G401 (cell line): ENCODE results near the gene SLC23A1. TPM values are rescaled to one million over a fixed set of nuclear protein-coding genes. Genes with fewer than 3 reads are reported as not detected.
"Not testable (repeated sequence)": the region's sequence is repeated elsewhere in the genome, so short reads cannot be mapped to it uniquely, and the experiment has no call there.

Experiments
- DNase-seq: peaks from one replicate; pipeline ENCODE4 v3.0.0-alpha.2; 2015; ENCODE audit warnings: low spot score
- in situ Hi-C: cut with HindIII; loops from 2 replicates; pipeline ENCODE4 v1.10.0; 2016; ENCODE audit warnings: low sequenced_read_pairs, mixed read lengths
- total RNA-seq: library from RNA; depleted of rRNA; stranded (reverse); fragments of >200 nt; shearing (Covaris generic); gene quantifications from 2 replicates; pipeline ENCODE4 v1.2.3, GENCODE V29; 2014

Gene SLC23A1
- total RNA-seq, 1 experiment from 2014 or later: not detected

GRCh38 chr5:139392324-139392677 is 9.2 kb upstream of the SLC23A1 start:
- in situ Hi-C loops: no loop called here
- DNase-seq: no peak

GRCh38 chr5:139391570-139392323 is 8.7 kb upstream of the SLC23A1 start:
- in situ Hi-C loops: no loop called here
- DNase-seq: no peak

- in situ Hi-C loops: no loop called here
- DNase-seq: no peak
Observed at GRCh38 chr5:139390639-139391569, 7.8 kb upstream of the SLC23A1 start.

GRCh38 chr5:139389701-139390638 is 6.9 kb upstream of the SLC23A1 start, which contains the start of gene MZB1:
Gene MZB1 (minus strand): TSS chr5:139389913. CDS start chr5:139389856, 57 bp downstream.
- in situ Hi-C loops: no loop called here
- no peak for DNase-seq

GRCh38 chr5:139388198-139388821 is 5.2 kb upstream of the SLC23A1 start:
- no peak for DNase-seq
- in situ Hi-C loops: no loop called here

- no peak for DNase-seq
- in situ Hi-C loops: no loop called here
Observed at GRCh38 chr5:139387611-139388197, 4.6 kb upstream of the SLC23A1 start.

- in situ Hi-C loops, DNase-seq: not testable (repeated sequence)
Observed at GRCh38 chr5:139386956-139387355, 3.9 kb upstream of the SLC23A1 start.

- in situ Hi-C loops: no loop called here
- no peak for DNase-seq
Observed at GRCh38 chr5:139386050-139386438, 2.9 kb upstream of the SLC23A1 start.

GRCh38 chr5:139385061-139386049 is 2.3 kb upstream of the SLC23A1 start:
- DNase-seq: peak; percentile 24
- in situ Hi-C loops: no loop called here

GRCh38 chr5:139384591-139385051 is 1.5 kb upstream of the SLC23A1 start:
- in situ Hi-C loops: no loop called here
- DNase-seq: no peak

GRCh38 chr5:139383993-139384590 is 995 bp upstream of the SLC23A1 start:
- DNase-seq: no peak
- in situ Hi-C loops: no loop called here

- no peak for DNase-seq
- in situ Hi-C loops: no loop called here
Observed at GRCh38 chr5:139382807-139383206, 290 bp downstream of the SLC23A1 start.

GRCh38 chr5:139381837-139382761 is 998 bp downstream of the SLC23A1 start:
- in situ Hi-C loops: no loop called here

GRCh38 chr5:139379626-139380449 is 3.3 kb downstream of the SLC23A1 start:
- no peak for DNase-seq
- in situ Hi-C loops: no loop called here

More at GRCh38 chr5:139381837-139382761, 998 bp downstream of the SLC23A1 start:
- no peak for DNase-seq

- in situ Hi-C loops: no loop called here
- no peak for DNase-seq
Observed at GRCh38 chr5:139378941-139379361, 4.1 kb downstream of the SLC23A1 start.
